ENCODE measurements around the gene HS6ST1.

HS6ST1 gene

DNA sequence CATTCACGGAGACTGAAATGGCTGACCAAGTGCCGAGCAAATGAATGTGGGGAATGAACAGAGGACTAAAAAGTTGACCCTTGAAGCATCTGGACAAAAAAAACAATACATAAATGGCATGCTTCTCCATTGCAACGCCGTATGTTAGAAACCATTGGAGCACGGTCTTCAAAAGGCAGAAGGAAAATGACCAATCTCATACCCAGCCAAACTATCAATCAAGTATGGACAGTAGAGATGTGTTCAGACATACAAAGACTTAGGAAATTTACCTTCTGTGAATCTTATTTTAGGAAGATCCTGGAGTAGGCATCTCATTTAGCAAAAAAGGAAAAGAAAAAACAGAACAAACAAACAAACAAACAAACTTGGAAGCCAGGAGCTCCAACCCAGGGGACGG lies 44.5 kb downstream of the HS6ST1 start:
- peaks cover 3 to 7% of the 10 kb centered on the region in 2 donors for H3K9me3 ChIP-seq (ENCODE audit: control insufficient read depth in 1 of 2, low read length in 2 of 2)
- peaks cover 17 to 22% of the 10 kb centered on the region in 2 donors for H3K4me1 ChIP-seq (ENCODE audit: control insufficient read depth in 1 of 2, insufficient read depth in 2 of 2, low read length in 2 of 2)
- no peaks in the 10 kb centered on the region for H3K27me3 ChIP-seq (ENCODE audit: control insufficient read depth in 1 of 2, insufficient read depth in 2 of 2, low read length in 2 of 2)
- H3K9ac ChIP-seq (ENCODE audit: low read depth in 1 of 2, low read length in 2 of 2) = no peak overlapping the region
- H3K4me3 ChIP-seq (ENCODE audit: low read depth in 1 of 2, low read length in 2 of 2) = no peak overlapping the region
- no peak overlapping the region for H3K27ac ChIP-seq (ENCODE audit: low read depth, low read length)
- H3K36me3 ChIP-seq (ENCODE audit: control insufficient read depth in 1 of 2, insufficient read depth in 2 of 2, low read length in 2 of 2) = peaks cover 4 to 11% of the 10 kb centered on the region in 2 donors

GRCh38 chr2:128273469-128274081 lies 45.1 kb downstream of the HS6ST1 start:
- Histone ChIP-seq H3K4me1 (ENCODE audit: control insufficient read depth in 1 of 2, insufficient read depth in 2 of 2, low read length in 2 of 2) (peaks cover 17 to 22% of the 10 kb centered on the region in 2 donors), H3K9ac (ENCODE audit: low read depth in 1 of 2, low read length in 2 of 2) (no peak overlapping the region), H3K4me3 (ENCODE audit: low read depth in 1 of 2, low read length in 2 of 2) (no peak overlapping the region), H3K27me3 (ENCODE audit: control insufficient read depth in 1 of 2, insufficient read depth in 2 of 2, low read length in 2 of 2) (no peaks in the 10 kb centered on the region), H3K9me3 (ENCODE audit: control insufficient read depth in 1 of 2, low read length in 2 of 2) (peaks cover 3 to 7% of the 10 kb centered on the region in 2 donors), H3K36me3 (ENCODE audit: control insufficient read depth in 1 of 2, insufficient read depth in 2 of 2, low read length in 2 of 2) (peaks cover 4 to 11% of the 10 kb centered on the region in 2 donors), H3K27ac (ENCODE audit: low read depth, low read length) (no peak overlapping the region)

DNA sequence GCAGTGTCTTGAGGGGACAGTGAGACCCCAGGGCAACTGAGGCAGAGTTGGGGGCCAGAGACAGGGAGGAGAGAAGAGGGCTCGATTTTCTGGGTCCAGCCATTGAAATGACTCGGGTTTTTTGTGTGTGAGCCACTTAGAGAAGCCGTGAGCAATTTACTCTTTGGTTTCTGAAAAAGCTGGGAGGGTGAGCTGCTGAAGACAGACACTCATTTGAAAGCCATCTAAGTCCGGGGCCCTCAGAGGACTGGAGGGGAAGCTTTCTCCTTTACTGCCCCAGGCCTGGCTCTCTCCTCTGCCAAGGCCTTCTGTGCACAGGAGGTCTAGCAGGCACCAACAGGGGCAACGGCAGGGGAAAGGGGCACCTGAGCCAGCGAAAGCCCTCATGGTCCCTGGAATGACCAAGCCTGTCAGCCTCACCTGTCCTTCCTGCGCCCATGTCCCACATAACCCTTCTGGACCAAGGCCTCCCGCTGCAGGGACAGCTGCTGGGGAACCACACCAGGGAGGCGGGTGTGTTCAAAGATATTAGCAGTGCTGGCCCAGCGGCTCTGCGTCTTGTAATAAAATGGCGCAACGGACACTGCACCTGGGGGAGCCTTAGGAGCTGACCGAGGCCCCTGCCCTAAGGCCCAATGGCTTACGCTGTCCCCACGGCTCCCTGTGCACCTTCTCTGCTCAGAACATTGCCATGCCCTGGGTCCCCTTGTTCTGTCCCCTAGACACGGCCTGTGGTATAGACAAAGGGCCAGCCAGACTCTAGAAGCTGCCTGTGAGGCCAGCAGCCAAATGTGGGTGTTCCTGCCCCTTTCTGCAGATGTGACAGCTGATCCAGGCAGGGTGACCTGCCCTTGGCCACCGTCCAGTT lies 45.8 kb downstream of the HS6ST1 start:
- peaks cover 4 to 11% of the 10 kb centered on the region in 2 donors for H3K36me3 ChIP-seq (ENCODE audit: control insufficient read depth in 1 of 2, insufficient read depth in 2 of 2, low read length in 2 of 2)
- peaks cover 3 to 7% of the 10 kb centered on the region in 2 donors for H3K9me3 ChIP-seq (ENCODE audit: control insufficient read depth in 1 of 2, low read length in 2 of 2)
- H3K4me1 ChIP-seq (ENCODE audit: control insufficient read depth in 1 of 2, insufficient read depth in 2 of 2, low read length in 2 of 2) = peaks cover 10 to 14% of the 10 kb centered on the region in 2 donors
- no peaks in the 10 kb centered on the region for H3K27me3 ChIP-seq (ENCODE audit: control insufficient read depth in 1 of 2, insufficient read depth in 2 of 2, low read length in 2 of 2)
- no peak overlapping the region for H3K4me3 ChIP-seq (ENCODE audit: low read depth in 1 of 2, low read length in 2 of 2)
- no peak overlapping the region for H3K9ac ChIP-seq (ENCODE audit: low read depth in 1 of 2, low read length in 2 of 2)
- H3K27ac ChIP-seq (ENCODE audit: low read depth, low read length) = no peak overlapping the region

GRCh38 chr2:128271911-128272600 lies 46.6 kb downstream of the HS6ST1 start:
- Histone ChIP-seq H3K36me3 (ENCODE audit: control insufficient read depth in 1 of 2, insufficient read depth in 2 of 2, low read length in 2 of 2) (peaks cover 4 to 11% of the 10 kb centered on the region in 2 donors), H3K27ac (ENCODE audit: low read depth, low read length) (no peak overlapping the region), H3K9me3 (ENCODE audit: control insufficient read depth in 1 of 2, low read length in 2 of 2) (peaks cover 3 to 7% of the 10 kb centered on the region in 2 donors), H3K27me3 (ENCODE audit: control insufficient read depth in 1 of 2, insufficient read depth in 2 of 2, low read length in 2 of 2) (no peaks in the 10 kb centered on the region), H3K4me1 (ENCODE audit: control insufficient read depth in 1 of 2, insufficient read depth in 2 of 2, low read length in 2 of 2) (peaks cover 5 to 13% of the 10 kb centered on the region in 2 donors), H3K9ac (ENCODE audit: low read depth in 1 of 2, low read length in 2 of 2) (no peak overlapping the region), H3K4me3 (ENCODE audit: low read depth in 1 of 2, low read length in 2 of 2) (no peak overlapping the region)

- peaks cover 5 to 13% of the 10 kb centered on the region in 2 donors for H3K4me1 ChIP-seq (ENCODE audit: control insufficient read depth in 1 of 2, insufficient read depth in 2 of 2, low read length in 2 of 2)
- H3K9ac ChIP-seq (ENCODE audit: low read depth in 1 of 2, low read length in 2 of 2) = no peak overlapping the region
- peaks cover 4 to 11% of the 10 kb centered on the region in 2 donors for H3K36me3 ChIP-seq (ENCODE audit: control insufficient read depth in 1 of 2, insufficient read depth in 2 of 2, low read length in 2 of 2)
- H3K9me3 ChIP-seq (ENCODE audit: control insufficient read depth in 1 of 2, low read length in 2 of 2) = peaks cover 3 to 7% of the 10 kb centered on the region in 2 donors
- no peaks in the 10 kb centered on the region for H3K27me3 ChIP-seq (ENCODE audit: control insufficient read depth in 1 of 2, insufficient read depth in 2 of 2, low read length in 2 of 2)
- H3K4me3 ChIP-seq (ENCODE audit: low read depth in 1 of 2, low read length in 2 of 2) = no peak overlapping the region
- no peak overlapping the region for H3K27ac ChIP-seq (ENCODE audit: low read depth, low read length)
These were observed 47.1 kb downstream of the HS6ST1 start for GRCh38 chr2:128271597-128271910.

DNA sequence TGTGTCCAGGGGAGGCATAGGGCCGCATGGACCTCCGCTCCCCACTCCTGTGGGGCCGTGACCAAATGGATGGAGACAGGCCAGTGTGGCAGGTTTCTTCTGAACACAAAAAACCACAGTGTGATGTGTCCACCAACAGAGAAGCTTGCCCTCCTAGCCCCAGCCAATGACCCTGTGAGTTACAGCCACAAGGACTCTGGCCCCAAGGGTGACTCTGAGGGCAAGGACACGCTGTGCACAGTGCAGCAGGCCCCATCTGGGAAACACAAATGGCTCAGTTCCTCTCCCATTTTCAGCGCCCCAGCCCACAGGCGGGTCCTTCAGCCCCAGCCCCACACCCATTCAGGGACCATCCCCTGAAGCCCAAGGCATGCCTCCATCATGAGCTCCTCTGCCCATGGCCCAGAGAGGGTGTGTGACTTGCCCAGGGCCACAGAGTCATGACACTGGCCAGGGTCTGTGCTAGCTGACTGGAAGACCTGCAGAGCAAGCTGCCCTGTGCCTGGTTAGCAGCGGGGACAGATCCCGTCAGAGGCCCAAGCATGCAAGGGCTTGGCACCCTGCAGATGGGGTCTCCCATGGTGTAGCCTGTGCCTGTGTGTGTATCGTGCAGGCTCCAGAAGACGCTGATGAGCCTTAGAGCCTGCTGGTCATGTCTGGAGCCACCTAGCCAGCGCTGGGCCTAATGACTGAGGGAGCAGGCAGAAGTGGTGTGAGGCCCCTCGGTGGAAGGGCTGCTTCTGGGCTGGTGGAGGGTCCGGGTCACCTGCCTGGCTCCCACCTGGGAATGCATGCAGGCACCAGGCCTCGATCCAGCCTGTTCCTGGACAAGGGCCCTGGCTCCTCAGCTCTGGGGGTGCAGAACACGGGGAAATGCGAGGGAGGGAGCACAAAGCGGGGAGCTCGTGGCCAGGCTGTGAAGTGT lies 47.7 kb downstream of the HS6ST1 start:
- Histone ChIP-seq H3K4me3 (ENCODE audit: low read depth in 1 of 2, low read length in 2 of 2) (no peak overlapping the region), H3K36me3 (ENCODE audit: control insufficient read depth in 1 of 2, insufficient read depth in 2 of 2, low read length in 2 of 2) (peaks cover 4 to 11% of the 10 kb centered on the region in 2 donors), H3K9me3 (ENCODE audit: control insufficient read depth in 1 of 2, low read length in 2 of 2) (peaks cover 3 to 7% of the 10 kb centered on the region in 2 donors), H3K27me3 (ENCODE audit: control insufficient read depth in 1 of 2, insufficient read depth in 2 of 2, low read length in 2 of 2) (no peaks in the 10 kb centered on the region), H3K4me1 (ENCODE audit: control insufficient read depth in 1 of 2, insufficient read depth in 2 of 2, low read length in 2 of 2) (peaks cover 5 to 13% of the 10 kb centered on the region in 2 donors), H3K9ac (ENCODE audit: low read depth in 1 of 2, low read length in 2 of 2) (no peak overlapping the region), H3K27ac (ENCODE audit: low read depth, low read length) (no peak overlapping the region)

GRCh38 chr2:128269990-128270671 lies 48.5 kb downstream of the HS6ST1 start:
- Histone ChIP-seq H3K27me3 (ENCODE audit: control insufficient read depth in 1 of 2, insufficient read depth in 2 of 2, low read length in 2 of 2) (no peaks in the 10 kb centered on the region), H3K4me3 (ENCODE audit: low read depth in 1 of 2, low read length in 2 of 2) (no peak overlapping the region), H3K9me3 (ENCODE audit: control insufficient read depth in 1 of 2, low read length in 2 of 2) (peaks cover 0 to 7% of the 10 kb centered on the region in 2 donors), H3K36me3 (ENCODE audit: control insufficient read depth in 1 of 2, insufficient read depth in 2 of 2, low read length in 2 of 2) (peaks cover 0 to 4% of the 10 kb centered on the region in 2 donors), H3K4me1 (ENCODE audit: control insufficient read depth in 1 of 2, insufficient read depth in 2 of 2, low read length in 2 of 2) (peaks cover 5 to 13% of the 10 kb centered on the region in 2 donors), H3K27ac (ENCODE audit: low read depth, low read length) (no peak overlapping the region), H3K9ac (ENCODE audit: low read depth in 1 of 2, low read length in 2 of 2) (no peak overlapping the region)

- H3K36me3 ChIP-seq (ENCODE audit: control insufficient read depth in 1 of 2, insufficient read depth in 2 of 2, low read length in 2 of 2) = no peaks in the 10 kb centered on the region
- H3K4me3 ChIP-seq (ENCODE audit: low read depth in 1 of 2, low read length in 2 of 2) = no peak overlapping the region
- H3K4me1 ChIP-seq (ENCODE audit: control insufficient read depth in 1 of 2, insufficient read depth in 2 of 2, low read length in 2 of 2) = peaks cover 5 to 13% of the 10 kb centered on the region in 2 donors
- H3K9me3 ChIP-seq (ENCODE audit: control insufficient read depth in 1 of 2, low read length in 2 of 2) = peaks cover 0 to 3% of the 10 kb centered on the region in 2 donors
- H3K27me3 ChIP-seq (ENCODE audit: control insufficient read depth in 1 of 2, insufficient read depth in 2 of 2, low read length in 2 of 2) = no peaks in the 10 kb centered on the region
- H3K27ac ChIP-seq (ENCODE audit: low read depth, low read length) = no peak overlapping the region
- no peak overlapping the region for H3K9ac ChIP-seq (ENCODE audit: low read depth in 1 of 2, low read length in 2 of 2)
These were observed 49.3 kb downstream of the HS6ST1 start for GRCh38 chr2:128269063-128269989.

All from duodenal mucosa (tissue), 2 donors.